ENCODE data around the gene DCTPP1. TPM values are rescaled to one million over a fixed set of nuclear protein-coding genes. Genes with fewer than 3 reads are reported as not detected.

The DCTPP1 gene
- total and polyA plus RNA-seq, 2 of the 13 experiments (the other 11 are each of a cell fraction or from before 2014, with no cell fraction given) = 54.8 to 74.4 TPM

DNA sequence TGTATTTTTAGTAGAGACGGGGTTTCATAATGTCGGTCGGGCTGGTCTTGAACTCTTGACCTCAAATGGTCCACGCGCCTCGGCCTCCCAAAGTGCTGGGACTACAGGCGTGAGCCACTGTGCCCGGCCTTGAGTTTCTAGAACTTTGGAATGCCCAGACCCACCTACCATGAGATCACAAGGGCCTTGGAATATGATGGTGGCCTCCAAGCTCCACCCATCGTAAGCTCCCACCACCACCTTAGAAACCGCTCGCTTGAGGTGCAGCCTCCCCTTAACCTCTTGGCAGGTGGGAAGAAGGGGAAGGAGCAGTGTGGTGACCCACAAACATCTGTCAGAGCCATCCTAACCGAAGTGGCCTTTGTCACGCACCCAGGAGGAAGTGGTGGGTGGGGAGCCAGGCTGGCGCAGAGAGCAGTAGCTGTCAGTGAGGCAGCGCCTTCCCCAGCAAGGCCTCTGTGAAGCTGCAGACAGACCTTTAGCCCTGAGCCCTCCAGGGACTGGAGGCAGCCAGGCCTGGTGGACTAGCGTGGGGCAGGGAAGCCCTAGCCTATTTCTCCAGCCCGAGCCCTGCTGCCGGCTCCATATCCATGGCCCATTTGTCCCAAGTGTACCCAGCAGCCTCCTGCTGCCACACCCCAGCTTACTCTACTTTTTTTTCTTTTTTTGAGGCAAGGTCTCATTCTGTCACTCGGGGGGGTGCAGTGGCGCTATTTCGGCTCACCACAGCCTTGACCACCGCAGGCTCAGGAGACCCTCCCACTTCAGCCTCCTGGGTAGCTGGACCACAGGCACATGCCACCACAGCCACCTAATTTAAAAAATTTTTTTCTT is 28.9 kb upstream of the DCTPP1 start (continued):
- TF ChIP-seq HDAC1 (CRISPR knock-in tag; IDR thresholded peaks at IDR 0.05) (peak; percentile 55), ZNF333 (CRISPR knock-in tag; IDR thresholded peaks at IDR 0.05; ENCODE audit: borderline replicate concordance) (peak; percentile 91; the same call in 1 of the 2 replicates), SMAD1 (CRISPR knock-in tag; IDR thresholded peaks at IDR 0.05; ENCODE audit: borderline replicate concordance, low read depth) (peak; percentile 48; the same call in 1 of the 2 replicates), PHF20 (CRISPR knock-in tag; IDR thresholded peaks at IDR 0.05) (peak; percentile 50; the same call in 1 of the 2 replicates), ZNF329 (CRISPR knock-in tag; IDR thresholded peaks at IDR 0.05; ENCODE audit: low read depth) (no peak), HINFP (CRISPR knock-in tag; IDR thresholded peaks at IDR 0.05; ENCODE audit: low read depth) (peak; percentile 90; the same call in 1 of the 2 replicates), ZNF883 (CRISPR knock-in tag; IDR thresholded peaks at IDR 0.05; ENCODE audit: not compliant biosample characterization) (peak; percentile 95), NONO (IDR thresholded peaks at IDR 0.05) (no peak), NONO (CRISPR knock-in tag; conservative IDR thresholded peaks at IDR 0.05) (no peak), TP53 (CRISPR knock-in tag; conservative IDR thresholded peaks at IDR 0.05) (no peak), ZNF574 (CRISPR knock-in tag; IDR thresholded peaks at IDR 0.05) (0 out of 2 replicates have a peak, but pooled peaks have one; percentile 49), ZMYM2 (CRISPR knock-in tag; IDR thresholded peaks at IDR 0.05) (peak; percentile 92), ZNF790 (CRISPR knock-in tag; IDR thresholded peaks at IDR 0.05; ENCODE audit: borderline replicate concordance) (0 out of 2 replicates have a peak, but pooled peaks have one; percentile 45), ZNF724P (CRISPR knock-in tag; IDR thresholded peaks at IDR 0.05; ENCODE audit: borderline replicate concordance) (0 out of 2 replicates have a peak, but pooled peaks have one; percentile 37), CCAR2 (optimal IDR thresholded peaks at IDR 0.05; ENCODE audit: low read depth, low read length) (no peak), FOXC1 (CRISPR knock-in tag; IDR thresholded peaks at IDR 0.05; ENCODE audit: borderline replicate concordance) (no peak), ZSCAN21 (CRISPR knock-in tag; IDR thresholded peaks at IDR 0.05; ENCODE audit: borderline replicate concordance) (peak; percentile 54; the same call in 1 of the 2 replicates)
- TF ChIP-seq, protein P1, sequence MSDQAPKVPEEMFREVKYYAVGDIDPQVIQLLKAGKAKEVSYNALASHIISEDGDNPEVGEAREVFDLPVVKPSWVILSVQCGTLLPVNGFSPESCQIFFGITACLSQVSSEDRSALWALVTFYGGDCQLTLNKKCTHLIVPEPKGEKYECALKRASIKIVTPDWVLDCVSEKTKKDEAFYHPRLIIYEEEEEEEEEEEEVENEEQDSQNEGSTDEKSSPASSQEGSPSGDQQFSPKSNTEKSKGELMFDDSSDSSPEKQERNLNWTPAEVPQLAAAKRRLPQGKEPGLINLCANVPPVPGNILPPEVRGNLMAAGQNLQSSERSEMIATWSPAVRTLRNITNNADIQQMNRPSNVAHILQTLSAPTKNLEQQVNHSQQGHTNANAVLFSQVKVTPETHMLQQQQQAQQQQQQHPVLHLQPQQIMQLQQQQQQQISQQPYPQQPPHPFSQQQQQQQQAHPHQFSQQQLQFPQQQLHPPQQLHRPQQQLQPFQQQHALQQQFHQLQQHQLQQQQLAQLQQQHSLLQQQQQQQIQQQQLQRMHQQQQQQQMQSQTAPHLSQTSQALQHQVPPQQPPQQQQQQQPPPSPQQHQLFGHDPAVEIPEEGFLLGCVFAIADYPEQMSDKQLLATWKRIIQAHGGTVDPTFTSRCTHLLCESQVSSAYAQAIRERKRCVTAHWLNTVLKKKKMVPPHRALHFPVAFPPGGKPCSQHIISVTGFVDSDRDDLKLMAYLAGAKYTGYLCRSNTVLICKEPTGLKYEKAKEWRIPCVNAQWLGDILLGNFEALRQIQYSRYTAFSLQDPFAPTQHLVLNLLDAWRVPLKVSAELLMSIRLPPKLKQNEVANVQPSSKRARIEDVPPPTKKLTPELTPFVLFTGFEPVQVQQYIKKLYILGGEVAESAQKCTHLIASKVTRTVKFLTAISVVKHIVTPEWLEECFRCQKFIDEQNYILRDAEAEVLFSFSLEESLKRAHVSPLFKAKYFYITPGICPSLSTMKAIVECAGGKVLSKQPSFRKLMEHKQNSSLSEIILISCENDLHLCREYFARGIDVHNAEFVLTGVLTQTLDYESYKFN (CRISPR knock-in tag; conservative IDR thresholded peaks at IDR 0.05) = peak; percentile 82
- TF ChIP-seq, protein P2, sequence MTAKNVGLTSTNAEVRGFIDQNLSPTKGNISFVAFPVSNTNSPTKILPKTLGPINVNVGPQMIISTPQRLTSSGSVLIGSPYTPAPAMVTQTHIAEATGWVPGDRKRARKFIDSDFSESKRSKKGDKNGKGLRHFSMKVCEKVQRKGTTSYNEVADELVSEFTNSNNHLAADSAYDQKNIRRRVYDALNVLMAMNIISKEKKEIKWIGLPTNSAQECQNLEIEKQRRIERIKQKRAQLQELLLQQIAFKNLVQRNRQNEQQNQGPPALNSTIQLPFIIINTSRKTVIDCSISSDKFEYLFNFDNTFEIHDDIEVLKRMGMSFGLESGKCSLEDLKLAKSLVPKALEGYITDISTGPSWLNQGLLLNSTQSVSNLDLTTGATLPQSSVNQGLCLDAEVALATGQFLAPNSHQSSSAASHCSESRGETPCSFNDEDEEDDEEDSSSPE (CRISPR knock-in tag; IDR thresholded peaks at IDR 0.05) = 0 out of 2 replicates have a peak, but pooled peaks have one; percentile 4

Data from HepG2 (cell line).